Measurements from ENCODE around the gene BTN1A1. TPM values are rescaled to one million over a fixed set of nuclear protein-coding genes. Genes with fewer than 3 reads are reported as not detected.

Gene BTN1A1
- total RNA-seq, 4 donors from 2014 or later = 0.32 TPM; not detected in 3

DNA sequence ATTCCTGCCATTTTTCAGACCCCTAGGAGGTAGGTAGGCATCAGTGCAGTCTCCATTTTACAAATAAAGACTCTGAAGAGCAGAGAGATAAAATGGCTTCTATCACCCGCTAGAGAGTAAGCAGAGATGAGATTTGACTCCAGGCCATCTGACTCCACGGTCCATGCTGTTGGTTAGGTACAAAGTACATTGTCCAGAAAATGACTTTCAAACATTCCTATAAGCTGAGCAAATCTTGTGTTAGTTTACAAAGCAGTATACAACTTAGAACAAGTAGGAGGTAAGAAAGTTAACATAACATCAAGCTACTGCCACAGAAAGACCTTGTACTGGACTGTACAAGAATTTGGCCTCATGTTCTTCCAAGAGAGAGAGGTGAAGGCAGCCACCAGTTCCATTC, 14.9 kb downstream of the BTN1A1 start:
- intact Hi-C loops (cut with DNase I; ENCODE audit: low total_unique reads) (no loop called here), in situ Hi-C loops (cut with MboI; ENCODE audit: low pct_ligation_motif_present in 1 of 4, low pct_unique_long_range_greater_than_20kb in 1 of 4, low sequenced_read_pairs in 3 of 4) (no loop called here)
- Histone ChIP-seq H3K9me3 (no peaks in the 10 kb centered on the region), H3K4me3 (no peak overlapping the region), H3K27me3 (no peaks in the 10 kb centered on the region), H3K27ac (no peak overlapping the region), H3K36me3 (no peaks in the 10 kb centered on the region), H3K4me1 (peaks cover 0 to under 1% (median 0%) of the 10 kb centered on the region in 4 donors)
- 79 to 80% methylated on average over 2 of the region's 2 CpGs for WGBS, 2 donors (ENCODE audit: low coverage in 1 of 2)
- no peak for DNase-seq
- TF ChIP-seq POLR2A (IDR thresholded peaks at IDR 0.05) (no peak), POLR2AphosphoS5 (IDR thresholded peaks at IDR 0.05) (no peak), EP300 (IDR thresholded peaks at IDR 0.05; ENCODE audit: low read depth) (no peak)
- TF ChIP-seq, protein P1, sequence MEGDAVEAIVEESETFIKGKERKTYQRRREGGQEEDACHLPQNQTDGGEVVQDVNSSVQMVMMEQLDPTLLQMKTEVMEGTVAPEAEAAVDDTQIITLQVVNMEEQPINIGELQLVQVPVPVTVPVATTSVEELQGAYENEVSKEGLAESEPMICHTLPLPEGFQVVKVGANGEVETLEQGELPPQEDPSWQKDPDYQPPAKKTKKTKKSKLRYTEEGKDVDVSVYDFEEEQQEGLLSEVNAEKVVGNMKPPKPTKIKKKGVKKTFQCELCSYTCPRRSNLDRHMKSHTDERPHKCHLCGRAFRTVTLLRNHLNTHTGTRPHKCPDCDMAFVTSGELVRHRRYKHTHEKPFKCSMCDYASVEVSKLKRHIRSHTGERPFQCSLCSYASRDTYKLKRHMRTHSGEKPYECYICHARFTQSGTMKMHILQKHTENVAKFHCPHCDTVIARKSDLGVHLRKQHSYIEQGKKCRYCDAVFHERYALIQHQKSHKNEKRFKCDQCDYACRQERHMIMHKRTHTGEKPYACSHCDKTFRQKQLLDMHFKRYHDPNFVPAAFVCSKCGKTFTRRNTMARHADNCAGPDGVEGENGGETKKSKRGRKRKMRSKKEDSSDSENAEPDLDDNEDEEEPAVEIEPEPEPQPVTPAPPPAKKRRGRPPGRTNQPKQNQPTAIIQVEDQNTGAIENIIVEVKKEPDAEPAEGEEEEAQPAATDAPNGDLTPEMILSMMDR (IDR thresholded peaks at IDR 0.05) = no peak

DNA sequence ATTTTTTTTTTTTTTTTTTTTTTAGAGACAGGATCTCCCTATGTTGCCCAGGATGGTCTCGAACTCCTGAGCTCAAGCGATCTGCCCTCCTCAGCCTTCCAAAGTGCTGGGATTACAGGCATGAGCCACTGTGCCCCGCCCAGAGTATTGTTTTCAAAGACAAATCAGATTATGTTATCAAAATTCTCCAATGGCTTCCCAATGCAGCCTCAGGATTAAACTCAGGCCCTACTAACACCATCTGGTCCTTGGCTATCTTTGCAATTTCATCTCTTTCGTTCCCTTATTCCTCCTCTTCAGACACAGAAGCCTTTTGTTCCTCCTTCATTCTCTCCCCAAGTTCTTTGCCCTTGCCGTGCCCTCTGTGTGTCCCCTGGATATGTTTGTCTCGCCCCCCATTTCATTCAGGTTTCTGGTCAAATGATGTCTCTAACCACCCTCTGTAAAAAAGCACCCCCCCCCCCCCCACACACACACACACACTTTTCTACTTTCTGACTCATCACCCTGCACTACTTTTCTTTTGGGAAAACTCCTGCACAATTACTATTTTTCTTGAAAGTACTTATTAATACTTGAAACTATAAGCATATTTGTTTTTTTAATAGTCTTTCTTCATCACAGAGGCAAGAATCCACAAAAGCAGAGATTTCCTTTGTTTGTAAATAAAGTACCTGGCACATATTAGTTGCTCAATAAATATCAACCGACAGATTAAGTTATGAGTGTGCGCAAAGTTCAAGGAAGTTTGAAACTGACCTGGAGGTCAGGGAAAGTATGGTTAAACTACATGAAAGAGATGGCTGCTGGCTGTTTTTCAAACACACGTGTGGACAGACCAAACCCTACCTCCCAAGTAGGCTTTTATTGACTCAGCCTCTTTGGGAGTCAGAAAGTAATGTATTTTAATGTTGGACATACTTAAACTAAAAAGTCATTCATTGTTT, 16.7 kb downstream of the BTN1A1 start:
- no peak for DNase-seq
- no peaks in the 10 kb centered on the region for H3K36me3 ChIP-seq
- WGBS, 2 donors (ENCODE audit: low coverage in 1 of 2) = 76 to 77% methylated on average over 4 to 9 of the region's 9 CpGs
- peaks cover 0 to 5% (median 3%) of the 10 kb centered on the region in 4 donors for H3K4me1 ChIP-seq
- no peaks in the 10 kb centered on the region for H3K27me3 ChIP-seq
- no peaks in the 10 kb centered on the region for H3K9me3 ChIP-seq
- in situ Hi-C loops (cut with MboI; ENCODE audit: low pct_ligation_motif_present in 1 of 4, low pct_unique_long_range_greater_than_20kb in 1 of 4, low sequenced_read_pairs in 3 of 4) = no loop called here
- intact Hi-C loops (cut with DNase I; ENCODE audit: low total_unique reads) = no loop called here
- no peak overlapping the region for H3K4me3 ChIP-seq
- no peak for TF ChIP-seq POLR2A (IDR thresholded peaks at IDR 0.05)
- no peak for TF ChIP-seq POLR2AphosphoS5 (IDR thresholded peaks at IDR 0.05)
- TF ChIP-seq EP300 (IDR thresholded peaks at IDR 0.05; ENCODE audit: low read depth) = no peak
- TF ChIP-seq, protein P1 (IDR thresholded peaks at IDR 0.05) = no peak
- no peak overlapping the region for H3K27ac ChIP-seq

DNA sequence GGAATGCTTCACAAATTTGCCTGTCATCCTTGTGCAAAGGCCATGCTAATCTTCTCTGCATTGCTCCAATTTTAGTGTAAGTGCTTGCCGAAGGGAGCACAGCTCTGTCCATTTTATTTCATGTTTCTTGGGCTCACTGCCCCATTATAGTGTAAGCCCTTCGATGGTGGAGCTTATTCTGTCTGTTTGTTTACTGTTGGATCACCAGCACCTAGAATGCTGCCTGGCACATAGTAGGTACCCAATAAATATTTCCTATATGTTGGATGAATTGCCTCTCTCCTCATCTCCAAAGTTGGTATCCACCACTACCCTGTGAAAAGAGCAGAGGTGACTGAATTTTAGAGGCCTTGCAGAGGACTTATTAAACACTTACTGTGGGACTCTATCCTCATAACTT, 19.3 kb downstream of the BTN1A1 start:
- no peaks in the 10 kb centered on the region for H3K9me3 ChIP-seq
- H3K36me3 ChIP-seq = no peaks in the 10 kb centered on the region
- 98 to 100% methylated on average over 2 of the region's 2 CpGs for WGBS, 2 donors (ENCODE audit: low coverage in 1 of 2)
- H3K27ac ChIP-seq = no peak overlapping the region
- H3K27me3 ChIP-seq = no peaks in the 10 kb centered on the region
- no peak for DNase-seq
- intact Hi-C loops (cut with DNase I; ENCODE audit: low total_unique reads) = no loop called here
- peaks cover 0 to 16% (median 5%) of the 10 kb centered on the region in 4 donors for H3K4me1 ChIP-seq
- H3K4me3 ChIP-seq = no peak overlapping the region
- in situ Hi-C loops (cut with MboI; ENCODE audit: low pct_ligation_motif_present in 1 of 4, low pct_unique_long_range_greater_than_20kb in 1 of 4, low sequenced_read_pairs in 3 of 4) = no loop called here
- no peak for TF ChIP-seq POLR2AphosphoS5 (IDR thresholded peaks at IDR 0.05)
- no peak for TF ChIP-seq EP300 (IDR thresholded peaks at IDR 0.05; ENCODE audit: low read depth)
- TF ChIP-seq POLR2A (IDR thresholded peaks at IDR 0.05) = no peak
- TF ChIP-seq, protein P1 (IDR thresholded peaks at IDR 0.05) = no peak

DNA sequence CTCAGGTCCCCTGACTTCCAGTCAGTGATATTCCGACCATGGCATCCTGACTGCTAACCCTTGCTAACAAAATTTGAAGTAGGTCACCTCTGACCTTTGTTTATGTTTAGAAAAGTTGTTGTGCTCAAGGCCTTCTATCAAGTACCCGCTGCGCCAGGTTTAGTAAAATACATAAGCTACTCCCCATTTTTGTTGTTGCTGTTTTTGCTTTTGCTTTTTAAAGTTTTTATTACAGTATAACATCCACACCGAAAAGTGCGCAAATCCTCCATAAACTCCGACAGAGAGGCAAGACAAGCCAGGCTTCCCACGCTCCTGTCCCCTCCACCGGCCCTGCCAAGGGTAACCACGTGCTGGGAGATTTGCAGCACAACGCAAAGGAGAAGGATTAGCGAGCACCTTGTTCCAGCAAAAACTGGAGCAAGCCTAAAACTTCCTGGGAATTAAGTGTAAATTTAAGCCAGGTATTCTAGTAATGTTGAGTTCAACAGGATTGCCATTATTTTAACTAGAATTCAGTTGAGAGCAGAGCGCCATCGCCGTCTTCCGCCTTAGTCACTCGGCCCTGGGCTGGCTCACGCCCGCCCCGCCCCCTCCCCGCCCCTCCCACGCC, 20.2 kb downstream of the BTN1A1 start:
- peak overlapping the region in 3 of 4 donors; percentile 37 to 62 (median 51) for H3K4me3 ChIP-seq
- H3K4me1 ChIP-seq = peaks cover 0 to 16% (median 5%) of the 10 kb centered on the region in 4 donors
- DNase-seq = no peak
- TF ChIP-seq POLR2AphosphoS5 (IDR thresholded peaks at IDR 0.05) = no peak
- no peak for TF ChIP-seq EP300 (IDR thresholded peaks at IDR 0.05; ENCODE audit: low read depth)
- no peak for TF ChIP-seq POLR2A (IDR thresholded peaks at IDR 0.05)
- TF ChIP-seq, protein P1 (IDR thresholded peaks at IDR 0.05) = no peak
- no peaks in the 10 kb centered on the region for H3K27me3 ChIP-seq
- in situ Hi-C loops (cut with MboI; ENCODE audit: low pct_ligation_motif_present in 1 of 4, low pct_unique_long_range_greater_than_20kb in 1 of 4, low sequenced_read_pairs in 3 of 4) = no loop called here
- 11 to 17% methylated on average over 9 to 20 of the region's 21 CpGs for WGBS, 2 donors (ENCODE audit: low coverage in 1 of 2)
- H3K36me3 ChIP-seq = no peaks in the 10 kb centered on the region
- H3K9me3 ChIP-seq = no peaks in the 10 kb centered on the region
- intact Hi-C loops (cut with DNase I; ENCODE audit: low total_unique reads) = no loop called here
- peak overlapping the region; percentile 94 to 99 (median 95) for H3K27ac ChIP-seq

Measured in transverse colon (tissue), 4 donors.